AG09309 (cell line): ENCODE data around the gene ZNF184.

Experiments used
- DNase-seq: peaks from one replicate; pipeline ENCODE4 v3.0.0-alpha.2; 2010; ENCODE audit warnings: low read depth
- H3K4me3 ChIP-seq: 2 replicates; pipeline ENCODE4 v1.5.1; 2011; ENCODE audit warnings: mild to moderate bottlenecking, low read depth, low read length, moderate library complexity; ENCODE audit not compliant: control insufficient read depth
- CTCF ChIP-seq: IDR thresholded peaks from 2 replicates; pipeline ENCODE4 v1.5.1; 2011; ENCODE audit warnings: mild to moderate bottlenecking, low read depth, low read length, inconsistent platforms; ENCODE audit not compliant: insufficient read depth, control insufficient read depth; ENCODE audit errors: missing control alignments

The ZNF184 gene

GRCh38 chr6:27472617-27473400 is at the start of gene ZNF184:
Gene ZNF184 (minus strand): TSS chr6:27473105. CDS start chr6:27472294, 811 bp downstream.
- TF ChIP-seq CTCF = no peak
- DNase-seq = peak; percentile 91

DNA sequence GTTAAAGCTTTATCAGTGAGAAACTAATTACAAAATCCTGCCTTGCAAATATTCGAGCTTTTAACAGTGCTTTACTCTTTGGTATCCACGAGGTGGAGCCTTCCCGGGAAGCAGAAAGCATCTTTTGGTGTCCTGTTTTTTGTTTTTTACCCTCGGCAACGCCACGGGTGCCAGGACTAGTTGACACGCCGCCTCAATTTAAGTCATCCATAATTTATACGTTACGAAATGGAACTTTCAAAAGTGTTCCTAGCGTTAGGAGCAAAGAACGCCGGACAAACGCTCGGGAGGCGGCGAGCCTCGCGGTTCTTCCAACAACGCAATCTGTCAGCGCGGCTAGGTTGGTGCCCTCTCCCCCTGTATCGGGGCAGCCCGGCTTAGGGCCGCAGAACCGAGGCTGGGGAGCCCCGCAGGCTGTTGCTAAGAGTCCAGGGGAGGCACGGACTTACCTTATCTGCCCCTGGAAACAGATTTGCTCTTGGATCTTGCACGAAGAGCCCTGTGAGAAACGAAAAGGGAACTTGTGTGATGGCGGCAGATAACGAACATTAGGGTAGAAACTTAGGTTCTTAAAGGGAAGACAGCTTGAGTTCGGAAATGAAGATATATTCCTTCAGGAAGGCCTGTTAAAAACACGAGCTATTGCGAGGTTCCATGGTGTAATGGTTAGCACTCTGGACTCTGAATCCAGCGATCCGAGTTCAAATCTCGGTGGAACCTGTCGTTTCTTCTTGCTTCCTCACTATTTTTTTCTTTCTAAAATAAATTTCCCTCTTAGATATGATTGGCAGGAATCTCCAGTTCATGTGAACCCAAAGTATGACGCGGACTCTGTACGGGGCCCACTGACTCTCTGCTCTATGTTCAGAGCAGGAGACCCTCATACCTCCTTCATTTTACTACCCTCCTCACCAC is 46.2 kb upstream of the ZNF184 start:
- peak overlapping the region; percentile 82 for H3K4me3 ChIP-seq
- TF ChIP-seq CTCF = peak; percentile 75
- DNase-seq = peak; percentile 77

More at GRCh38 chr6:27472617-27473400, at the start of gene ZNF184:
- H3K4me3 ChIP-seq = peak within 1 kb of the TSS; percentile 69

DNA sequence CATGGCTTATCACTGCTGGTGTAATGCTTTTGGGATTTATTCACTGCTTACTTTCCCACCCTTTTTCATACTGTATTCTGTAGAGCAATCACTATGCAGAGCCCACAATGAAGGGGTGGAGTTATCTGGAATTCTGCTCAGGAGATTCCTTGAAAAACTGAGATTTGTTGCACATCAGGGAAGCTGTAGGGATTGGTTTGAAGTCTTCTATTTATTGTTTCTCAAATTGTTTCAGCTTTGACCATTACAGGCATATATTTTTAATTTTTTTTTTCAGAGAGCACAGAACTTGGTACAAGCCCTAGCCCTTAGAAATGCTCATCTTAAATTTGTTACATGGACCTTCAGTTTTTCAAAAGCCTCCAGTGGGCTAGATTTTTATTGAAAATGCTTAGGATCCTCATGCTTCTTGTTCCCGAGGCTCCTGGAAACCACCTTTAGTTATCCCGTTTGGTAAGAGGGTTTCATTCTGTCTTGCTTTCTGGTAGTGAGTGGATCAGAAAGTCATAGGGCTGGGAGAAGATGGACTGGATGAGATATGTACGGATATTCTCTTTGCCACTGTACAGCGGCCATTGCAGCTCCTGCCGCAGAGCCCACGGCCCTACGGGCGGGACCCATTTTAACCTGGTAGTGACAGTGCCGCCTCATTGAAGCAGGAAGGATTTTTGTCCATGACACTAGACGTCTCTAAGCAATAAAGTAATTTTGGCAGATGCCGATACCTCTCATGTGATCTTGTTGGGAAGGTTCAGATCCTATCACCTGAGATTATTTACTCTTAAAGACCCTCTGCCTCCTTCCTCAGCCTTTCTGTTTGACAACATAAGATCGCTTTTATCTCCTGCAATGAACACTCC is 45.3 kb upstream of the ZNF184 start:
- no peak for TF ChIP-seq CTCF
- peak overlapping the region; percentile 82 for H3K4me3 ChIP-seq
- no peak for DNase-seq

GRCh38 chr6:27517238-27517637 is 44.3 kb upstream of the ZNF184 start:
- DNase-seq = no peak
- no peak overlapping the region for H3K4me3 ChIP-seq
- TF ChIP-seq CTCF = no peak

- peak overlapping the region; percentile 28 for H3K4me3 ChIP-seq
- no peak for DNase-seq
Observed at GRCh38 chr6:27514906-27515495, 42.1 kb upstream of the ZNF184 start.

More at GRCh38 chr6:27514906-27515495, 42.1 kb upstream of the ZNF184 start:
- TF ChIP-seq CTCF = no peak
